CD4-positive, alpha-beta T cell treated with Interleukin-12 subunit alpha and Interleukin-12 subunit beta, for 1 hour (primary cell): ENCODE measurements around the gene LRFN4.

Source experiments
- DNase-seq: peaks from one replicate; pipeline ENCODE4 v3.0.0-alpha.2; 2020

LRFN4 gene

GRCh38 chr11:66874232-66874631 lies 17.4 kb downstream of the LRFN4 start:
- no peak for DNase-seq

- no peak for DNase-seq
Observed at GRCh38 chr11:66875378-66875777, 18.5 kb downstream of the LRFN4 start.

GRCh38 chr11:66877588-66878385 lies 20.9 kb downstream of the LRFN4 start:
- no peak for DNase-seq

- no peak for DNase-seq
Observed at GRCh38 chr11:66878474-66878873, 21.6 kb downstream of the LRFN4 start.

GRCh38 chr11:66879000-66879399 lies 22.1 kb downstream of the LRFN4 start:
- DNase-seq, result no peak

- DNase-seq, result no peak
Observed at GRCh38 chr11:66879583-66879982, 22.7 kb downstream of the LRFN4 start.

- no peak for DNase-seq
Observed at GRCh38 chr11:66879999-66880398, 23.1 kb downstream of the LRFN4 start.

- no peak for DNase-seq
Observed at GRCh38 chr11:66880496-66881450, 23.9 kb downstream of the LRFN4 start.

GRCh38 chr11:66881451-66881835 lies 24.6 kb downstream of the LRFN4 start:
- no peak for DNase-seq

- no peak for DNase-seq
Observed at GRCh38 chr11:66881927-66882452, 25.1 kb downstream of the LRFN4 start.

GRCh38 chr11:66882561-66883015 lies 25.7 kb downstream of the LRFN4 start:
- DNase-seq, result no peak

- peak; percentile 56 for DNase-seq
Observed at GRCh38 chr11:66883016-66883965, 26.4 kb downstream of the LRFN4 start.

- no peak for DNase-seq
Observed at GRCh38 chr11:66884443-66884842, 27.6 kb downstream of the LRFN4 start.

GRCh38 chr11:66885469-66885868 lies 28.6 kb downstream of the LRFN4 start:
- DNase-seq, result no peak

- DNase-seq, result no peak
Observed at GRCh38 chr11:66885950-66886440, 29.1 kb downstream of the LRFN4 start.

GRCh38 chr11:66886671-66887221 lies 29.9 kb downstream of the LRFN4 start:
- no peak for DNase-seq

GRCh38 chr11:66887526-66887925 lies 30.7 kb downstream of the LRFN4 start:
- DNase-seq, result no peak

- DNase-seq, result no peak
Observed at GRCh38 chr11:66888282-66888681, 31.4 kb downstream of the LRFN4 start.

GRCh38 chr11:66889960-66890359 lies 33.1 kb downstream of the LRFN4 start:
- no peak for DNase-seq

- no peak for DNase-seq
Observed at GRCh38 chr11:66891851-66892660, 35.2 kb downstream of the LRFN4 start.

- DNase-seq, result no peak
Observed at GRCh38 chr11:66892911-66893310, 36.0 kb downstream of the LRFN4 start.
